Measurements from ENCODE around the gene TMIGD2. TPM values are rescaled to one million over a fixed set of nuclear protein-coding genes. Genes with fewer than 3 reads are reported as not detected.
A peak's percentile ranks its signal among the peaks of the same experiment; 100 is the strongest.

TMIGD2 gene
- total RNA-seq, 1 experiment from 2014 or later: not detected

DNA sequence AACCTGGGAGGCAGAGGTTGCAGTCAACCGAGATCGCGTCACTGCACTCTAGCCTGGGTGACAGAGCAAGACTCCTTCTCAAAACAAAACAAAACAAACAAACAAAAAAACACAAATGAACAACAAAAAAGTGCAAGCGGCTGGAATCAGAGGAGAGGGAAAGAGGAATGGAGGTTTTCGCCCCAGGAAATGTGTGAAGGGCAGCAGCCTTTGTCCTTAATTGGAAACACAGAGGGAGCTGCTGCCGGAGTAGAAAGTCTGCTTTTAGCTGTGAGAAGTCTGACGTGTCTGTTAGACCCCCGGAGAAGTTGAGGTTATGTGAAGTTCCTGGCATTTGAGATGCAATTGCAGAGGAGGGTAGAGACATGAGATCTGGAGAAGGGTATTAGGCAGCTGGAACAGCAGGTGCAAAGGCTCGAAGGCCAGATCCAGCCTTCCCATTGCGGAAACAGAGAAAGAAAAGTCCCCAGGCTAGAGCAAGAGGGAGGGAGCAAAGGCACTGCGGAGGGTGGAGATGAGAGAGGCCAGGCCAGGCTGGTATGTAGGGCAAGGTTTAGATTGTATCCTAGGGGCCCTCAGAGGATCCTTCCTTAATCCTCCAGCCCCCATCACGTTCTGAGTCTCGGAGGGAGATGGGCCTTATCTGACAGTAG lies 473 bp downstream of the TMIGD2 start:
- intact Hi-C loops (cut with micrococcal nuclease; ENCODE audit: unreplicated experiment): no loop called here
- Mint-ChIP-seq H3K27me3 (ENCODE audit: insufficient read depth, unreplicated experiment) (no peaks in the 10 kb centered on the region), H3K36me3 (ENCODE audit: insufficient read depth, unreplicated experiment) (no peaks in the 10 kb centered on the region), H3K9me3 (ENCODE audit: unreplicated experiment) (no peaks in the 10 kb centered on the region), H3K4me3 (ENCODE audit: unreplicated experiment) (no peak overlapping the region), H3K4me1 (ENCODE audit: low read depth, unreplicated experiment) (peaks cover 10% of the 10 kb centered on the region), H3K27ac (ENCODE audit: unreplicated experiment) (peak overlapping the region; percentile 8)
- CTCF ChIA-PET: interaction anchor here (0.6 kb wide), 1 partner anchor 93 kb away, joined by 5 read pairs; no protein-coding TSS in a partner anchor
- POLR2A ChIA-PET: no interaction called here
- no peak overlapping the region for H3K4me3 ChIP-seq (ENCODE audit: low read depth, low read length)
- H3K27me3 ChIP-seq (replicated peaks; ENCODE audit: control insufficient read depth, insufficient read depth, low read length): no peaks in the 10 kb centered on the region
- BruUV-seq (replicated peaks): no TSS peak
- no peaks in the 10 kb centered on the region for H3K9me3 ChIP-seq
- H3K4me1 ChIP-seq: no peaks in the 10 kb centered on the region
- DNase-seq: no peak
- H3K36me3 ChIP-seq (ENCODE audit: control insufficient read depth, insufficient read depth, low read length): no peaks in the 10 kb centered on the region
- TF ChIP-seq, protein P1, sequence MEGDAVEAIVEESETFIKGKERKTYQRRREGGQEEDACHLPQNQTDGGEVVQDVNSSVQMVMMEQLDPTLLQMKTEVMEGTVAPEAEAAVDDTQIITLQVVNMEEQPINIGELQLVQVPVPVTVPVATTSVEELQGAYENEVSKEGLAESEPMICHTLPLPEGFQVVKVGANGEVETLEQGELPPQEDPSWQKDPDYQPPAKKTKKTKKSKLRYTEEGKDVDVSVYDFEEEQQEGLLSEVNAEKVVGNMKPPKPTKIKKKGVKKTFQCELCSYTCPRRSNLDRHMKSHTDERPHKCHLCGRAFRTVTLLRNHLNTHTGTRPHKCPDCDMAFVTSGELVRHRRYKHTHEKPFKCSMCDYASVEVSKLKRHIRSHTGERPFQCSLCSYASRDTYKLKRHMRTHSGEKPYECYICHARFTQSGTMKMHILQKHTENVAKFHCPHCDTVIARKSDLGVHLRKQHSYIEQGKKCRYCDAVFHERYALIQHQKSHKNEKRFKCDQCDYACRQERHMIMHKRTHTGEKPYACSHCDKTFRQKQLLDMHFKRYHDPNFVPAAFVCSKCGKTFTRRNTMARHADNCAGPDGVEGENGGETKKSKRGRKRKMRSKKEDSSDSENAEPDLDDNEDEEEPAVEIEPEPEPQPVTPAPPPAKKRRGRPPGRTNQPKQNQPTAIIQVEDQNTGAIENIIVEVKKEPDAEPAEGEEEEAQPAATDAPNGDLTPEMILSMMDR (IDR thresholded peaks at IDR 0.05; ENCODE audit: insufficient read depth in 1 of 2, low read depth in 1 of 2, low read length in 1 of 2, severe bottlenecking in 1 of 2, unreplicated experiment in 1 of 2): no peak

DNA sequence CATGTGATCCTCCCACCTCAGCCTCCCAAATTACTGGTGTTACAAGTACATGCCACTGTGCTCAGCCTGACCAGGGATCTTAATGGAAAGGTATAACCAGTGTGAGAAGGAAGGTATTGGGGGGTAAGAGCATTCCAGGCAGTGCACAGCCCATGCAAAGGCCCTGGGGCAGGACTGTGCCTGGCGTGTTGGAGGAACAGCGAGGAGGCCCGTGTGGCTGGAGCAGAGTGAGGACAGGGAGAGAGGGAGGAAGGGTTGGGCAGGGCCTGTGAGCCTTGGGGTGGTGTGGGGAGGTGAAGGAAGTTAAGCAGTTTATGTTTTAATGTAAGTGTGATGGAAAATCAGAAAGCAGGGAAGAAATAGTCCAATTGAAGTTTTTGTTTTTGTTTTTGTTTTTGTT lies 1.6 kb downstream of the TMIGD2 start:
- TF ChIP-seq, protein P1 (IDR thresholded peaks at IDR 0.05; ENCODE audit: insufficient read depth in 1 of 2, low read depth in 1 of 2, low read length in 1 of 2, severe bottlenecking in 1 of 2, unreplicated experiment in 1 of 2): no peak
- no peaks in the 10 kb centered on the region for H3K9me3 ChIP-seq
- no peak overlapping the region for H3K4me3 ChIP-seq (ENCODE audit: low read depth, low read length)
- Mint-ChIP-seq H3K4me3 (ENCODE audit: unreplicated experiment) (no peak overlapping the region), H3K27ac (ENCODE audit: unreplicated experiment) (no peak overlapping the region), H3K4me1 (ENCODE audit: low read depth, unreplicated experiment) (peaks cover 10% of the 10 kb centered on the region), H3K9me3 (ENCODE audit: unreplicated experiment) (no peaks in the 10 kb centered on the region), H3K27me3 (ENCODE audit: insufficient read depth, unreplicated experiment) (no peaks in the 10 kb centered on the region), H3K36me3 (ENCODE audit: insufficient read depth, unreplicated experiment) (no peaks in the 10 kb centered on the region)
- CTCF ChIA-PET: no interaction called here
- no peaks in the 10 kb centered on the region for H3K27me3 ChIP-seq (replicated peaks; ENCODE audit: control insufficient read depth, insufficient read depth, low read length)
- POLR2A ChIA-PET: no interaction called here
- no peaks in the 10 kb centered on the region for H3K36me3 ChIP-seq (ENCODE audit: control insufficient read depth, insufficient read depth, low read length)
- no peaks in the 10 kb centered on the region for H3K4me1 ChIP-seq
- no peak for DNase-seq
- BruUV-seq (replicated peaks): no TSS peak
- intact Hi-C loops (cut with micrococcal nuclease; ENCODE audit: unreplicated experiment): no loop called here

DNA sequence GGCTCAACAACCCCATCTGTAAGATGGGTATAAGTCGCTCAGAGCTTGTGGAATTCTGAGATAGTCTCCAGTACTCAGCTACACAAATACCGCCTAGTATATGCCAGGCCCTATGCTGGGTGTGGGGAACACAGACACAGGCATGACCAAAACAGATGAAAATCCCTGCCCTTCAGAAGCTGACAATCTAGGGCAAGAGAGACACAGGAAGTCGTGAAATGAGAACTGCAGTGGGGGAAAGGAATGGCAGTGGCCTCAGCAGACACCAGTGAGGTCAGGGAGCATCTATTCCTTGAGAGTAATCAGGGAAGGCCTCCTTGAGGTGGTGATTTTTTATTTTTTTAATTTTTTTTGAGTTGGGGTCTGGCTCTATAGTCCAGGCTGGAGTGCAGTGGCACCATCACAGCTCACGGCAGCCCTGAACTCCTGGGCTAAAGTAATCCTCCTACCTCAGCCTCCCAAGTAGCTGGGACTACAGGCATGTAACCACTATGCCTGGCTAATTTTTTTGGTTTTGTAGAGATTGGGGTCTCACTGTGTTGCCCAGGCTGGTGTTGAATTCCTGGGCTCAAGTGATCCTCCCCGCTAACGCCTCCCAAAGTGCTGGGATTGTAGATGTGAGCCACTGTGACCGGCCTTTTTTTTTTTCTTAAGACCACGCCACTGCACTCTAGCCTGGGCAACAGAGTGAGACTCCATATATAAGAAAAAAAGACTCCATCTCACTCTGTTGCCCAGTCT lies 3.2 kb downstream of the TMIGD2 start:
- TF ChIP-seq, protein P1 (IDR thresholded peaks at IDR 0.05; ENCODE audit: insufficient read depth in 1 of 2, low read depth in 1 of 2, low read length in 1 of 2, severe bottlenecking in 1 of 2, unreplicated experiment in 1 of 2): no peak
- CTCF ChIA-PET: no interaction called here
- Mint-ChIP-seq H3K27me3 (ENCODE audit: insufficient read depth, unreplicated experiment) (no peaks in the 10 kb centered on the region), H3K4me3 (ENCODE audit: unreplicated experiment) (no peak overlapping the region), H3K4me1 (ENCODE audit: low read depth, unreplicated experiment) (peaks cover 10% of the 10 kb centered on the region), H3K27ac (ENCODE audit: unreplicated experiment) (no peak overlapping the region), H3K9me3 (ENCODE audit: unreplicated experiment) (no peaks in the 10 kb centered on the region), H3K36me3 (ENCODE audit: insufficient read depth, unreplicated experiment) (no peaks in the 10 kb centered on the region)
- Histone ChIP-seq H3K4me3 (ENCODE audit: low read depth, low read length) (no peak overlapping the region), H3K27me3 (replicated peaks; ENCODE audit: control insufficient read depth, insufficient read depth, low read length) (no peaks in the 10 kb centered on the region), H3K36me3 (ENCODE audit: control insufficient read depth, insufficient read depth, low read length) (no peaks in the 10 kb centered on the region), H3K9me3 (no peaks in the 10 kb centered on the region), H3K4me1 (no peaks in the 10 kb centered on the region)
- no TSS peak for BruUV-seq (replicated peaks)
- intact Hi-C loops (cut with micrococcal nuclease; ENCODE audit: unreplicated experiment): no loop called here
- POLR2A ChIA-PET: no interaction called here
- DNase-seq: no peak

Measured in Caco-2 (cell line).